ENCODE results near the gene PDE2A.

DNA sequence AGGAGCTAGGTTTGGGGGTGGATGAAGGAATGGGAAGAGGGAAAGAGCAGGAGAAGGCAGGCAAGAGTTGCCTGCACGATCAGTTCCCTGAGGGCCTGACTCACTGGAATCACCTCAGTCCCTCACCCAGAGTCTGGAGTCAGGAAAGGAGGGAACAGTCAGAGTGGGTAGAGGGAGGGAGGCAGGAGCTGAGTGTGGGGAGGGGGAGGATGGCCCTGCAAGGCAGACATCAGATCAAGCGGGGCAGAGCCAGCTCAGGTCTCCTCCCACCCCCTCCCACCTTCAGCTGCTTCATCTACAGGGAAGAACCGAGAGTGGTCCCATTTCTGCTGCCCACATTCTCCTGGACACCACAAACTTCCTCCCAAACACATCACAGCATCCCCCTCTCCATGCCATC is 58.9 kb downstream of the PDE2A start:
- TF ChIP-seq YY1 (IDR thresholded peaks at IDR 0.05; ENCODE audit: insufficient read depth, insufficient read length) (no peak), SUZ12 (IDR thresholded peaks at IDR 0.05; ENCODE audit: extremely low read depth, insufficient read depth, insufficient read length) (no peak)

Measured in NT2/D1 (cell line).